ACC112 (cell line): ENCODE measurements around the gene NELFA.

Experiments used
- H2AFZ ChIP-seq: fragments of 200-600 bp; sonication (generic); one replicate; pipeline ENCODE4 v1.6.0; 2017; ENCODE audit warnings: antibody characterized with exemption, low read length; ENCODE audit not compliant: unreplicated experiment
- H3K27ac ChIP-seq: fragments of 200-600 bp; sonication (generic); 2 replicates; pipeline ENCODE4 v1.5.1; 2014; ENCODE audit warnings: low read depth, mild to moderate bottlenecking, antibody characterized with exemption, low read length, moderate library complexity
- H3K27me3 ChIP-seq: fragments of 200-600 bp; sonication (generic); 2 replicates; pipeline ENCODE4 v1.6.1; 2014; ENCODE audit warnings: mild to moderate bottlenecking, antibody characterized with exemption, low read length, moderate library complexity, mixed read lengths; ENCODE audit not compliant: insufficient read depth
- H3K36me3 ChIP-seq: fragments of 200-600 bp; sonication (generic); 2 replicates; pipeline ENCODE4 v1.6.1; 2016; ENCODE audit warnings: mild to moderate bottlenecking, antibody characterized with exemption, low read length, moderate library complexity, mixed read lengths; ENCODE audit not compliant: insufficient read depth
- H3K4me1 ChIP-seq: fragments of 200-600 bp; sonication (generic); one replicate; pipeline ENCODE4 v1.6.1; 2016; ENCODE audit warnings: low read length, mixed read lengths; ENCODE audit not compliant: insufficient read depth, unreplicated experiment, control insufficient read depth
- H3K4me3 ChIP-seq: fragments of 200-600 bp; sonication (generic); 2 replicates; pipeline ENCODE4 v1.5.1; 2014; ENCODE audit warnings: mild to moderate bottlenecking, low read depth, low read length
- H3K79me2 ChIP-seq: fragments of 200-600 bp; sonication (generic); one replicate; pipeline ENCODE4 v1.6.0; 2016; ENCODE audit warnings: low read length; ENCODE audit not compliant: control insufficient read depth, unreplicated experiment, insufficient read depth

The NELFA gene

DNA sequence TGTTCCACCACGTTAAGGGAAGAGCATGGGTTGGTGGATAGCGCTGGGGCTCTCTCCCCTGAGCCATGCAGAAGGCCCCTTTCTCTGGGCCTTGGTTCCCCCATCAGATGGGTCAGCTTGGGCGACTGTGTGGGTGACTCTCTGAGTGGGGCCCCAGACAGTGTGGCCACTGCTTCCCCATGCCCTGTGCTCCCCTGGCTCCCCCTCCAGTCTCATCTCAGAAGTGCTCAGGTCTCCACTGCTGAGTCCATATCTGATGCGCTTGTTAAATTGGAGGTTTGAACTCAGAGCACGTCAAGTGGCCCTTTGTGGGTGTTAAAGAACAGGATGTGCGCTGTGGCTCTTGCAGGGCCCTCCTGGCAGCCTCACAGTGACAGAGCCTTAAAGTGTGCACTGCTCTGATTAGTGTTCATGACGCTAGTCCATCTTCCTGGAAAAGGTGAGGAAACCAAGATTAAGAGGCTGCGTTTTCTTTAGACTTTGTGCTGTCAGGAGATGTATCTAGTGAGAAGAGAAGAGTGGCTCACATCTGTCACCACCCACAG lies 59.8 kb downstream of the NELFA start:
- Histone ChIP-seq H3K79me2 (peaks cover 9% of the 10 kb centered on the region), H3K27me3 (no peaks in the 10 kb centered on the region), H3K36me3 (peaks cover 17% of the 10 kb centered on the region), H3K4me3 (no peak overlapping the region), H2AFZ (no peak overlapping the region), H3K4me1 (no peaks in the 10 kb centered on the region), H3K27ac (no peak overlapping the region)

DNA sequence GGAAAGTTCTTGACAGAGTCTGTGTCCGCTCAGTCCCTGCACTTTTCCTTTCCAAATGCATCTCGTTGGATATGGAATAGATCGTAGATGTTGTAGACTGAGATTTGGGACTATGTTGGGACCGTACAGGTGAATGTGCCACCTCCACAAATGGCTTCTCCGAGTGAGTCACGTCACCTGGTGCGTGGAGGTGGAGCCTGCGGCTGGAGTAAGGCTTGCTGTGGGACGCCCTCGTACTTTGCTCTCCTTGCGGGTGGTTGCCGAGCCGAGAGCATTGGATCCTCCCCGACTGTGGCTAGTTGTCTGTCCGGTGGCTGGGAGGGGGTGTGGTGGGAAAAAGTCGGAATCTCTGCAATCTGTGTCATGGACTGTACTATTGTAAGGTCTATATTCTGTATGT lies 60.5 kb downstream of the NELFA start:
- Histone ChIP-seq H3K4me1 (no peaks in the 10 kb centered on the region), H3K27me3 (no peaks in the 10 kb centered on the region), H3K79me2 (peaks cover 13% of the 10 kb centered on the region), H3K4me3 (no peak overlapping the region), H3K36me3 (peaks cover 19% of the 10 kb centered on the region), H2AFZ (no peak overlapping the region), H3K27ac (no peak overlapping the region)

DNA sequence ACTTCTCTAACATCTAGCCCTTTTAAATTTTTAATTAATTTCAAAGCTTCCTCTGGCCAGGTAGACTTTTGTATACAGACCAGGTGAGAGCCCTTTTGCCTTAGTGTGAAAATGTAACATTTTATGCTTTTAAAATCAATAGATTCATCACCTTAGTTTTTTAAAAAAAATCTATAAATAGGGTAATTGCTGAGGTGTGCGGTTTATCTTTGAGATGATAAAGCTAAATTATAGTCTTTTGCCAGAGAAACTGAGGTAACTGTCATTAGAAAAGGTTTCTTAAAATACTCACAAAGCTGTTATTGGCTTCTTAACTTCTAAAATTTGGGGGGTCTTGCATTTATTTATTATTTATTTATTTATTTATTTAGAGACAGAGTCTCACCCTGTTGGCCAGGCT lies 62.9 kb downstream of the NELFA start:
- Histone ChIP-seq H3K79me2 (peaks cover 22% of the 10 kb centered on the region), H3K36me3 (peaks cover 30% of the 10 kb centered on the region), H3K4me3 (no peak overlapping the region), H3K27ac (no peak overlapping the region), H3K27me3 (no peaks in the 10 kb centered on the region), H3K4me1 (peaks cover 4% of the 10 kb centered on the region), H2AFZ (no peak overlapping the region)

- H3K36me3 ChIP-seq: peaks cover 26% of the 10 kb centered on the region
- H3K27me3 ChIP-seq: no peaks in the 10 kb centered on the region
- H3K27ac ChIP-seq: no peak overlapping the region
- H3K4me1 ChIP-seq: peaks cover 10% of the 10 kb centered on the region
- H3K79me2 ChIP-seq: peaks cover 25% of the 10 kb centered on the region
- H2AFZ ChIP-seq: no peak overlapping the region
- H3K4me3 ChIP-seq: no peak overlapping the region
Observed at GRCh38 chr4:1945124-1945895, 63.5 kb downstream of the NELFA start.

- H3K4me1 ChIP-seq: peaks cover 23% of the 10 kb centered on the region
- no peak overlapping the region for H2AFZ ChIP-seq
- no peaks in the 10 kb centered on the region for H3K27me3 ChIP-seq
- H3K4me3 ChIP-seq: no peak overlapping the region
- H3K27ac ChIP-seq: no peak overlapping the region
- peaks cover 25% of the 10 kb centered on the region for H3K79me2 ChIP-seq
- peaks cover 26% of the 10 kb centered on the region for H3K36me3 ChIP-seq
Observed at GRCh38 chr4:1943928-1944327, 64.8 kb downstream of the NELFA start.

GRCh38 chr4:1940566-1940965 lies 68.2 kb downstream of the NELFA start:
- Histone ChIP-seq H2AFZ (no peak overlapping the region), H3K79me2 (peaks cover 21% of the 10 kb centered on the region), H3K27me3 (no peaks in the 10 kb centered on the region), H3K4me3 (peak overlapping the region; percentile 43), H3K27ac (peak overlapping the region; percentile 81), H3K4me1 (peaks cover 37% of the 10 kb centered on the region), H3K36me3 (peaks cover 27% of the 10 kb centered on the region)

DNA sequence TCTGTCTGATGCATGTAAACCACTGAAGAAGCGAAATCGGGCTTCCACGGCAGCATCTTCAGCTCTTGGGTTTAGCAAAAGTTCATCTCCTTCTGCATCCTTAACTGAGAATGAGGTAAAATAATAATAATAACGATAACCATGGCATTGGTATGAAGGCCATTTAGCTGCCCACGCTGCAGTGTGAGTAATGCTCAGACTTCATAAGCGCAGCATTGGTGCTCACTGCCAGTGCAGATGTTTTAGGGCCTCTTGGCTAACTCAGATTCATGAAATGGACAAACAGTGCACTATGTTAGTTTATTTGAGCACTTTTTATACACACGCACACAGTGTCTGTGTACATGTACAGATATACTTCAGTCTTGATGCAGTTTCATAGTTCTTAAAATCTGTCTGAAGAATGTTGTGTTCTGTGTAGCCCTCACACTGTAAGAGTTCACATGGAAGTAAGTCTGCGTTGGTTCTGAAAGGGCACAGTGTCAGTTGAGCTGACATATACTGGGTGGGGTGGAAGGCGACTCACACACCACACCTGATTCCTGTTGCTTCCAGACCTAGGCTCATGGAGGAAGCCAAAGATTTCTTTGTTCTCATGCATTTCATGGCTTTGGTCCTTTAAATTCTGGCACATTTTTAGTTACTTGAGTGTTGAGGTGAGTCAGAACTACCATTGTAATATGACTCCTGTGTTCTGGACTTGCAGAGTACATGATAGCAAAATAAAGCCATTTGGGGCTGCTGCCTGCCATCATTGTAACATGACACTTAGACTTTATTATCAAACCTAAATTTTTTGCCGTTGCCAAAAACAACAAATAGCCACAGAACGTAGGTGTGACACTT lies 68.9 kb downstream of the NELFA start:
- Histone ChIP-seq H3K27me3 (no peaks in the 10 kb centered on the region), H3K4me3 (peak overlapping the region; percentile 43), H3K27ac (peak overlapping the region; percentile 81), H2AFZ (no peak overlapping the region), H3K36me3 (peaks cover 27% of the 10 kb centered on the region), H3K79me2 (peaks cover 20% of the 10 kb centered on the region), H3K4me1 (peaks cover 37% of the 10 kb centered on the region)

GRCh38 chr4:1938027-1938426 lies 70.7 kb downstream of the NELFA start:
- peaks cover 37% of the 10 kb centered on the region for H3K4me1 ChIP-seq
- H3K27me3 ChIP-seq: no peaks in the 10 kb centered on the region
- no peak overlapping the region for H3K4me3 ChIP-seq
- no peak overlapping the region for H3K27ac ChIP-seq
- H3K36me3 ChIP-seq: peaks cover 19% of the 10 kb centered on the region
- H3K79me2 ChIP-seq: peaks cover 13% of the 10 kb centered on the region
- no peak overlapping the region for H2AFZ ChIP-seq

- no peak overlapping the region for H3K27ac ChIP-seq
- H3K4me3 ChIP-seq: no peak overlapping the region
- no peak overlapping the region for H2AFZ ChIP-seq
- no peaks in the 10 kb centered on the region for H3K27me3 ChIP-seq
- H3K79me2 ChIP-seq: peaks cover 15% of the 10 kb centered on the region
- H3K36me3 ChIP-seq: peaks cover 14% of the 10 kb centered on the region
- peaks cover 37% of the 10 kb centered on the region for H3K4me1 ChIP-seq
Observed at GRCh38 chr4:1937550-1937949, 71.2 kb downstream of the NELFA start.

DNA sequence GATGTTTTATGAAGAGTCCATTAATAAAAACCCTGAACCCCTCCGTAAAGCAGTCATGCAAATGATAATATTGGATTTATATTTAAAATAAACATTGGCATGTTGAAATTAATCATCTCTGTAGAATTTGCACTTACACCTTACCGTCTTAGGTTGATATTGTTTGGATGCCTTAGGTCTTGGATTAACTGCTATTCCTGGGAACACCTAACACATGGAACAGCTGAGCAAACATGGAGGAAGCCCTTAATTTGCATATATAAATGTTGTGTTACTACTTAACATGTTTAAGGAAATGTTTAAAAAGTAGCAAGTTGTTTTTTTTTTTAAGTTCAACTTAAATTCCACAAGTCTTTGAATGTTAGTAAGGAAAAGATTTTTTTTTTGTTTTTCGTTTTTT lies 75.1 kb downstream of the NELFA start:
- peaks cover 2% of the 10 kb centered on the region for H3K79me2 ChIP-seq
- H3K27ac ChIP-seq: no peak overlapping the region
- no peaks in the 10 kb centered on the region for H3K27me3 ChIP-seq
- no peak overlapping the region for H2AFZ ChIP-seq
- H3K4me3 ChIP-seq: no peak overlapping the region
- H3K36me3 ChIP-seq: peaks cover 8% of the 10 kb centered on the region; the same call in 1 of the 2 replicates
- peaks cover 18% of the 10 kb centered on the region for H3K4me1 ChIP-seq
